K562 (cell line): ENCODE results near the gene TDO2. TPM values are rescaled to one million over a fixed set of nuclear protein-coding genes. Genes with fewer than 3 reads are reported as not detected.

Experiments used
- ADNP ChIP-seq: fragments of 200-800 bp; sonication (Bioruptor generic); IDR thresholded peaks from 2 replicates; pipeline ENCODE4 v1.6.1; 2016; ENCODE audit warnings: missing genetic modification characterization, missing compliant biosample characterization
- CTCF ChIP-seq, 3 experiments: IDR thresholded peaks in 2 of 3; conservative IDR thresholded peaks in 1 of 3; 2 replicates each; pipeline ENCODE4 v1.5.1; 2011 to 2012; ENCODE audit warnings: low read length in 3 of 3, mild to moderate bottlenecking in 3 of 3, control low read depth in 2 of 3, improper control_type of control experiment in 1 of 3, inconsistent platforms in 1 of 3, low read depth in 1 of 3, mixed read lengths in 1 of 3, moderate library complexity in 1 of 3; ENCODE audit not compliant: insufficient read depth in 2 of 3
- HDGF ChIP-seq: fragments of 450-650 bp; IDR thresholded peaks from 2 replicates; pipeline ENCODE4 v1.6.1; 2016
- HMBOX1 ChIP-seq: sonication (generic); IDR thresholded peaks from 2 replicates; pipeline ENCODE4 v1.6.1; 2016
- KDM5B ChIP-seq: fragments of 200-600 bp; sonication (generic); IDR thresholded peaks from 2 replicates; pipeline ENCODE4 v1.6.1; 2012; ENCODE audit warnings: low read depth, mild to moderate bottlenecking, moderate library complexity, low read length, control low read depth, inconsistent platforms; ENCODE audit not compliant: insufficient replicate concordance
- MBD1 ChIP-seq: fragments of 250-450 bp; sonication (Bioruptor Pico); IDR thresholded peaks from 2 replicates; pipeline ENCODE4 v1.8.0; 2022; ENCODE audit warnings: inconsistent platforms
- PML ChIP-seq: IDR thresholded peaks from 2 replicates; pipeline ENCODE4 v1.6.1; 2012; ENCODE audit warnings: low read length, inconsistent platforms
- PTTG1 ChIP-seq: fragments of 450-650 bp; IDR thresholded peaks from 2 replicates; pipeline ENCODE4 v1.6.1; 2016; ENCODE audit warnings: low read depth, mild to moderate bottlenecking, missing genetic modification characterization, missing compliant biosample characterization
- RBFOX2 ChIP-seq: fragments of 200-400 bp; formaldehyde crosslinking; IDR thresholded peaks from 2 replicates; pipeline ENCODE4 v1.6.1; 2017; ENCODE audit warnings: low read depth, mild to moderate bottlenecking, low read length, moderate library complexity
- SETDB1 ChIP-seq: IDR thresholded peaks from one replicate; pipeline ENCODE4 v1.6.1; 2012; ENCODE audit warnings: low read length, control low read depth, inconsistent platforms
- SRSF3 ChIP-seq: fragments of 200-400 bp; formaldehyde crosslinking; IDR thresholded peaks from 2 replicates; pipeline ENCODE4 v1.6.1; 2016; ENCODE audit warnings: mild to moderate bottlenecking, low read length, moderate library complexity; ENCODE audit not compliant: insufficient read depth
- SUPT5H ChIP-seq: fragments of 450-650 bp; IDR thresholded peaks from 2 replicates; pipeline ENCODE4 v1.6.1; 2016
- ZBTB7A ChIP-seq: IDR thresholded peaks from 2 replicates; pipeline ENCODE4 v1.6.1; 2011; ENCODE audit warnings: low read depth, mild to moderate bottlenecking, low read length, moderate library complexity, borderline replicate concordance; ENCODE audit not compliant: control insufficient read depth
- ZNF197 ChIP-seq: fragments of 200-800 bp; sonication (Bioruptor generic); IDR thresholded peaks from 2 replicates; pipeline ENCODE4 v1.6.1; 2016; ENCODE audit warnings: low read depth, missing genetic modification characterization, missing compliant biosample characterization
- polyA plus RNA-seq, 8 experiments: library from polyadenylated mRNA; depleted of rRNA in 4 of 8; stranded (reverse) in 5 of 8; unstranded in 3 of 8; fragments of >200 nt; fragmentation: Nextera tagmentation in 2 of 8; fragmentation: Illumina TruSeq in 1 of 8; extraction: Ambion mirVana in 2 of 8; extraction: Trizol in 1 of 8; gene quantifications; 2 replicates each; pipeline versions ENCODE4 v1.2.1 to v1.2.3, GENCODE V29; 2011 to 2014; ENCODE audit warnings: inconsistent platforms in 1 of 8, missing spikeins in 1 of 8
- total RNA-seq, 7 experiments: library from RNA; depleted of rRNA in 6 of 7; stranded (reverse); fragments of >200 nt in 6 of 7; fragmentation: Illumina TruSeq in 2 of 7; extraction: Trizol in 2 of 7; gene quantifications; 2 replicates each; pipeline versions ENCODE4 v1.2.1 to v1.2.3, GENCODE V29; 2011 to 2021; ENCODE audit warnings: low replicate concordance in 1 of 7

TDO2 gene
- total and polyA plus RNA-seq, 9 of the 15 experiments (the other 6 are each of a cell fraction or from before 2014, with no cell fraction given), result 0.09 to 0.65 (median 0.22) TPM; not detected in 2

GRCh38 chr4:155952501-155952901 lies 49.0 kb downstream of the TDO2 start (continued):
- no peak for TF ChIP-seq SRSF3
- TF ChIP-seq CTCF (IDR thresholded peaks at IDR 0.05 in 2 of 3, conservative IDR thresholded peaks at IDR 0.05 in 1 of 3; ENCODE audit: insufficient read depth in 2 of 3, low read depth in 1 of 3, low read length in 3 of 3), result no peak
- TF ChIP-seq MBD1 (CRISPR knock-in tag), result no peak
- TF ChIP-seq ZBTB7A, result no peak
- TF ChIP-seq ZNF197, result no peak
- TF ChIP-seq KDM5B, result no peak
- TF ChIP-seq HDGF, result no peak
- no peak for TF ChIP-seq ADNP
- no peak for TF ChIP-seq SUPT5H
- no peak for TF ChIP-seq PML
- no peak for TF ChIP-seq HMBOX1
- TF ChIP-seq PTTG1 (tag), result no peak
- no peak for TF ChIP-seq SETDB1
- no peak for TF ChIP-seq RBFOX2
- TF ChIP-seq, all 486 proteins: peak for 0
